Measurements from ENCODE around the gene TRPV3.

The TRPV3 gene

DNA sequence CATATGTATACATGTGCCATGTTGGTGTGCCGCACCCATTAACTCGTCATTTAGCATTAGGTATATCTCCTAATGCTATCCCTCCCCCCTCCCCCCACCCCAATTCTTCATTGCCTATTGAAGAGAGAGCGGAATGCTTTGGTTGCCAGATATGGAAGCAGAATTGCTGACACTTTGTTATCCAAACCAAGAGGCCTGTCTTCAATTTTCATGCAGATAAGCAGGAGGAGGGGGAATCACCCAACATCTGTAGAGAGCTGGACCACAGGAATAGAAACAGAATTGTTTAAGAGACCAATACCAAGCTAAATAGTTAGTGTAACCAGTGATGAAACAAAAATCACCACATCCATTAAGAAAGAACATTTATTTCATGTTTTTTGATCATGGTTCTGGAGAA, 74.8 kb downstream of the TRPV3 start:
- H2BK12ac ChIP-seq (ENCODE audit: low read length): no peak overlapping the region
- H3K79me1 ChIP-seq (ENCODE audit: low read depth, low read length): no peaks in the 10 kb centered on the region
- H3K4me1 ChIP-seq (ENCODE audit: control insufficient read depth in 2 of 2, insufficient read depth in 1 of 2, low read depth in 1 of 2, low read length in 2 of 2): no peaks in the 10 kb centered on the region
- no peak overlapping the region for H2BK5ac ChIP-seq (ENCODE audit: low read length)
- H3K14ac ChIP-seq (ENCODE audit: low read length): no peak overlapping the region
- H3K36me3 ChIP-seq (replicated peaks in 1 of 2; ENCODE audit: control insufficient read depth in 2 of 2, insufficient read depth in 2 of 2, low read length in 2 of 2): no peaks in the 10 kb centered on the region
- no peak overlapping the region for H3K27ac ChIP-seq (replicated peaks; ENCODE audit: low read length)
- no peak overlapping the region for H2BK120ac ChIP-seq (ENCODE audit: low read depth, low read length)
- no peak for DNase-seq (ENCODE audit: low spot score)
- no peak overlapping the region for H3K9ac ChIP-seq (ENCODE audit: low read depth, low read length, poor library complexity)
- H3K27me3 ChIP-seq (ENCODE audit: control insufficient read depth in 3 of 3, insufficient read depth in 3 of 3, low read depth in 1 of 3, low read length in 3 of 3): peaks cover 0 to 19% (median 0%) of the 10 kb centered on the region in 3 experiments
- H3K9me3 ChIP-seq (replicated peaks in 1 of 2; ENCODE audit: control insufficient read depth in 2 of 2, insufficient read depth in 1 of 2, low read depth in 1 of 2, low read length in 2 of 2): no peaks in the 10 kb centered on the region
- H2AFZ ChIP-seq (ENCODE audit: low read length): no peak overlapping the region
- H3K4me2 ChIP-seq (ENCODE audit: insufficient read depth, low read length, poor library complexity, severe bottlenecking): no peak overlapping the region
- no peak overlapping the region for H3K18ac ChIP-seq (ENCODE audit: low read length)
- no peak overlapping the region for H3K4ac ChIP-seq (ENCODE audit: low read length)
- H2AK5ac ChIP-seq (ENCODE audit: low read depth, low read length): no peak overlapping the region
- no CpG with 5 or more reads among the region's 3 CpGs for WGBS, 2 donors (ENCODE audit: extremely low coverage in 2 of 2, insufficient read length in 2 of 2, insufficient replicate concordance in 1 of 2)
- no peak overlapping the region for H3K23ac ChIP-seq (ENCODE audit: low read depth, low read length, poor library complexity)
- no peak overlapping the region for H2BK15ac ChIP-seq (ENCODE audit: low read length)
- no peak overlapping the region for H4K8ac ChIP-seq (ENCODE audit: low read depth, low read length)
- no peak overlapping the region for H3K4me3 ChIP-seq (ENCODE audit: low read length in 2 of 2)
- H4K91ac ChIP-seq (ENCODE audit: low read depth, low read length, poor library complexity): no peak overlapping the region

DNA sequence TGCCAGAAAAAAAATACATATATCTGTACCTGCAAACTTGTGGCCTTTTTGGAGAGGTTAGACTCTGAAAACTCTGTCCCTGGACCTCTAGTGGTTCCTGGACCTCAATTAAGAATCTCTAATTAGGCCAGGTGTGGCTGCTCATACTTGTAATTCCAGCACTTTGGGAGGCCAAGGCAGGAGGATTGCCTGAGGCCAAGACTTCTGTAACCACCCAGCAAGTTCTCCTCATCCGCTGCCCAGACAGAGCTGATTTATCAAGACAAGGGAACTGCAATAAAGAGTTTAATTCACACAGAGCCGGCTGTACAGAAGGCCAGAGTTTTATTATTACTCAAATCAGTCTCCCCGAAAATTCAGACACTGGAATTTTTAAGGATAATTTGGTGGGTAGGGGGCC, 77.6 kb downstream of the TRPV3 start:
- Histone ChIP-seq H3K4ac (ENCODE audit: low read length) (no peak overlapping the region), H3K9ac (ENCODE audit: low read depth, low read length, poor library complexity) (no peak overlapping the region), H3K9me3 (replicated peaks in 1 of 2; ENCODE audit: control insufficient read depth in 2 of 2, insufficient read depth in 1 of 2, low read depth in 1 of 2, low read length in 2 of 2) (no peaks in the 10 kb centered on the region), H2AFZ (ENCODE audit: low read length) (no peak overlapping the region), H3K23ac (ENCODE audit: low read depth, low read length, poor library complexity) (no peak overlapping the region), H2BK120ac (ENCODE audit: low read depth, low read length) (no peak overlapping the region), H3K27me3 (ENCODE audit: control insufficient read depth in 3 of 3, insufficient read depth in 3 of 3, low read depth in 1 of 3, low read length in 3 of 3) (peaks cover 0 to 15% (median 0%) of the 10 kb centered on the region in 3 experiments), H2BK5ac (ENCODE audit: low read length) (no peak overlapping the region), H3K4me3 (ENCODE audit: low read length in 2 of 2) (no peak overlapping the region), H2AK5ac (ENCODE audit: low read depth, low read length) (no peak overlapping the region), H3K18ac (ENCODE audit: low read length) (no peak overlapping the region), H3K36me3 (replicated peaks in 1 of 2; ENCODE audit: control insufficient read depth in 2 of 2, insufficient read depth in 2 of 2, low read length in 2 of 2) (no peaks in the 10 kb centered on the region), H4K8ac (ENCODE audit: low read depth, low read length) (no peak overlapping the region), H4K91ac (ENCODE audit: low read depth, low read length, poor library complexity) (no peak overlapping the region), H2BK15ac (ENCODE audit: low read length) (no peak overlapping the region), H3K27ac (replicated peaks; ENCODE audit: low read length) (no peak overlapping the region), H3K14ac (ENCODE audit: low read length) (no peak overlapping the region), H3K4me2 (ENCODE audit: insufficient read depth, low read length, poor library complexity, severe bottlenecking) (no peak overlapping the region), H3K4me1 (ENCODE audit: control insufficient read depth in 2 of 2, insufficient read depth in 1 of 2, low read depth in 1 of 2, low read length in 2 of 2) (no peaks in the 10 kb centered on the region), H2BK12ac (ENCODE audit: low read length) (no peak overlapping the region), H3K79me1 (ENCODE audit: low read depth, low read length) (no peaks in the 10 kb centered on the region)
- no peak for DNase-seq (ENCODE audit: low spot score)
- WGBS, 2 donors (ENCODE audit: extremely low coverage in 2 of 2, insufficient read length in 2 of 2, insufficient replicate concordance in 1 of 2): no CpG with 5 or more reads among the region's 3 CpGs

DNA sequence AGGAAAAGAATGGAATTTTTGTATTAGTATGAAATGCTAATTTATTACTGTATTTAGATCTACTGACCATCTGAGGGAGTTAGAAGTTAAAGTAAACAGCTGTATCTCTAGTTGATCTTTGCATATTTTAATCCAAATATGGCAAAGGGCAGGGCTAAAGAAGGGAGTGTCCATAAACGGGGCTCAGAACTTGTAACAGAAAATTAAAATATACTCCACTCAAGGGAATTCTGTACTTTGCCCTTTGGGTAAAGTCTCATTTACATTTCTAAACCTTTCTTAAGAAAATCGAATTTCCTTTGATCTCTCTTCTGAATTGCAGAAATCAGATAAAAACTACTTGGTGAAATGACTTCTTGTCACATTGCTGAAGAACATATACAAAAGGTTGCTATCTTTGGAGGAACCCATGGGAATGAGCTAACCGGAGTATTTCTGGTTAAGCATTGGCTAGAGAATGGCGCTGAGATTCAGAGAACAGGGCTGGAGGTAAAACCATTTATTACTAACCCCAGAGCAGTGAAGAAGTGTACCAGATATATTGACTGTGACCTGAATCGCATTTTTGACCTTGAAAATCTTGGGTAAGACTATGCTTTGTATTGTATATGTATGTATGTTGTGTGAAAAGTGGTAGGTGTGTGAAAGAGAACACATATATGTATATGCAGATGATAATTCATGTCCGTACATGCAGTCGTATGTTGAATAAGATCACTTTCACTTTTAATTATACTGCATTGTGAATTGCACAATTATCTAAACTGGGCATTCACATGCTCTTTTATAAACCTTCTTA, 81.6 kb downstream of the TRPV3 start, which contains the start of gene ASPA:
Gene ASPA (plus strand): TSS at position 186 of the 799 bp plus-strand sequence. CDS start 163 bp downstream, at position 349.
- H2BK15ac ChIP-seq (ENCODE audit: low read length): no peak within 1 kb of the TSS
- H3K27ac ChIP-seq (replicated peaks; ENCODE audit: low read length): no peak within 1 kb of the TSS
- H2BK120ac ChIP-seq (ENCODE audit: low read depth, low read length): no peak within 1 kb of the TSS
- H3K79me1 ChIP-seq (ENCODE audit: low read depth, low read length): no peaks in the 10 kb centered on the region
- no CpG with 5 or more reads among the region's 7 CpGs for WGBS, 2 donors (ENCODE audit: extremely low coverage in 2 of 2, insufficient read length in 2 of 2, insufficient replicate concordance in 1 of 2)
- no peaks in the 10 kb centered on the region for H3K4me1 ChIP-seq (ENCODE audit: control insufficient read depth in 2 of 2, insufficient read depth in 1 of 2, low read depth in 1 of 2, low read length in 2 of 2)
- no peak within 1 kb of the TSS for H4K91ac ChIP-seq (ENCODE audit: low read depth, low read length, poor library complexity)
- no peak within 1 kb of the TSS for H2BK5ac ChIP-seq (ENCODE audit: low read length)
- H2BK12ac ChIP-seq (ENCODE audit: low read length): no peak within 1 kb of the TSS
- H3K14ac ChIP-seq (ENCODE audit: low read length): no peak within 1 kb of the TSS
- no peak within 1 kb of the TSS for H4K8ac ChIP-seq (ENCODE audit: low read depth, low read length)
- no peak for DNase-seq (ENCODE audit: low spot score)
- no peak within 1 kb of the TSS for H2AFZ ChIP-seq (ENCODE audit: low read length)
- H3K9ac ChIP-seq (ENCODE audit: low read depth, low read length, poor library complexity): no peak within 1 kb of the TSS
- H3K4me2 ChIP-seq (ENCODE audit: insufficient read depth, low read length, poor library complexity, severe bottlenecking): no peak within 1 kb of the TSS
- H2AK5ac ChIP-seq (ENCODE audit: low read depth, low read length): no peak within 1 kb of the TSS
- no peak within 1 kb of the TSS for H3K23ac ChIP-seq (ENCODE audit: low read depth, low read length, poor library complexity)
- H3K27me3 ChIP-seq (ENCODE audit: control insufficient read depth in 3 of 3, insufficient read depth in 3 of 3, low read depth in 1 of 3, low read length in 3 of 3): peaks cover 0 to 10% (median 0%) of the 10 kb centered on the region in 3 experiments
- H3K36me3 ChIP-seq (replicated peaks in 1 of 2; ENCODE audit: control insufficient read depth in 2 of 2, insufficient read depth in 2 of 2, low read length in 2 of 2): no peaks in the 10 kb centered on the region
- no peak within 1 kb of the TSS for H3K18ac ChIP-seq (ENCODE audit: low read length)
- no peak within 1 kb of the TSS for H3K4me3 ChIP-seq (ENCODE audit: low read length in 2 of 2)
- H3K4ac ChIP-seq (ENCODE audit: low read length): no peak within 1 kb of the TSS
- H3K9me3 ChIP-seq (replicated peaks in 1 of 2; ENCODE audit: control insufficient read depth in 2 of 2, insufficient read depth in 1 of 2, low read depth in 1 of 2, low read length in 2 of 2): peaks cover 0 to 2% of the 10 kb centered on the region in 2 donors

DNA sequence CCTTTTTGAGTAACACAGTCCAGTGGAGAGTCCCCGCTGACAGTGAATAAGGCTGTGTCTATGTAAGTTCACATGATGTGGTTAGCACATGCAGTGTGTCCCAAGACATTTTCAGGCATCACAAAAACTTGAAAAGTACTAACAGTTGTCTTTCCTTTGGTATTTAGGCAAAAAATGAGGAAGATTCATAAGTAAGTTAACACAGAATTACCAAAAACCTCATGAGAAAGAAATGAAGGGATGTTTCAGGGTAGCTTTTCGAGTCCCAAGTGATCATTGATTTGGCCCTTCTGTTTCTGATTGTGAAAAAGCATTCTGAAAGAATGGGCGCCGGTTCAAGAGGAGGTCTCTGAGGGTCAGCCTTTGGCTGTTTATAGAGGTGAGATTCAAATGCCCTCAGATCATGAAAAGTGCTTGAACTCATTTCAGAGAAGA, 82.3 kb downstream of the TRPV3 start:
- Histone ChIP-seq H2BK15ac (ENCODE audit: low read length) (no peak overlapping the region), H3K4ac (ENCODE audit: low read length) (no peak overlapping the region), H3K4me1 (ENCODE audit: control insufficient read depth in 2 of 2, insufficient read depth in 1 of 2, low read depth in 1 of 2, low read length in 2 of 2) (no peaks in the 10 kb centered on the region), H3K27ac (replicated peaks; ENCODE audit: low read length) (no peak overlapping the region), H3K27me3 (ENCODE audit: control insufficient read depth in 3 of 3, insufficient read depth in 3 of 3, low read depth in 1 of 3, low read length in 3 of 3) (peaks cover 0 to 4% (median 0%) of the 10 kb centered on the region in 3 experiments), H2AFZ (ENCODE audit: low read length) (no peak overlapping the region), H3K79me1 (ENCODE audit: low read depth, low read length) (no peaks in the 10 kb centered on the region), H3K23ac (ENCODE audit: low read depth, low read length, poor library complexity) (no peak overlapping the region), H3K18ac (ENCODE audit: low read length) (no peak overlapping the region), H3K14ac (ENCODE audit: low read length) (no peak overlapping the region), H2BK120ac (ENCODE audit: low read depth, low read length) (no peak overlapping the region), H2BK5ac (ENCODE audit: low read length) (no peak overlapping the region), H4K91ac (ENCODE audit: low read depth, low read length, poor library complexity) (no peak overlapping the region), H3K4me2 (ENCODE audit: insufficient read depth, low read length, poor library complexity, severe bottlenecking) (no peak overlapping the region), H2BK12ac (ENCODE audit: low read length) (no peak overlapping the region), H3K9me3 (replicated peaks in 1 of 2; ENCODE audit: control insufficient read depth in 2 of 2, insufficient read depth in 1 of 2, low read depth in 1 of 2, low read length in 2 of 2) (peaks cover 0 to 2% of the 10 kb centered on the region in 2 donors), H4K8ac (ENCODE audit: low read depth, low read length) (no peak overlapping the region), H3K36me3 (replicated peaks in 1 of 2; ENCODE audit: control insufficient read depth in 2 of 2, insufficient read depth in 2 of 2, low read length in 2 of 2) (no peaks in the 10 kb centered on the region), H3K9ac (ENCODE audit: low read depth, low read length, poor library complexity) (no peak overlapping the region), H2AK5ac (ENCODE audit: low read depth, low read length) (no peak overlapping the region), H3K4me3 (ENCODE audit: low read length in 2 of 2) (no peak overlapping the region)
- no CpG with 5 or more reads among the region's 4 CpGs for WGBS, 2 donors (ENCODE audit: extremely low coverage in 2 of 2, insufficient read length in 2 of 2, insufficient replicate concordance in 1 of 2)
- no peak for DNase-seq (ENCODE audit: low spot score)

Data from neuronal stem cell (in vitro differentiated cells).